ENCODE data around the gene GIMAP4.
"Not testable (repeated sequence)": the region's sequence is repeated elsewhere in the genome, so short reads cannot be mapped to it uniquely, and the experiment has no call there.

GIMAP4 gene

DNA sequence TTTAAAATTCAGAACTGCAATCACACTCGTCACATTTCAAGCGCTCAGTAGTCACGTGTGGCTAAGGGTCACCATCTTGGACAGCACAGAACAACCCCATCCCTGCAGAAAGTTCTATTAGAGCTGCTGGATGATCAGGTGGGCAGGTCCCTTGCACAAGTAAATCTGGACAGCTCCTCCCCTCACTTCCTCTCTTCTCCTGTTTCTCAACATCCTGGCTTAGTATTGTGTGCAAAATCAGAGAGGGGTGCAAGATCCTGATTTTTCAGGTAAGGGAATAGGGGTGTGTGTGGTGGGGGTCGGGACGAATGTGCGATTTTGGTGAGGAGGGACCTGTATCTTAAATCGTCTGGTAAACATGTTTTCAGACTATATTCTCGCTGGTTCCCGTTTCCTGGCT is at the start of gene GIMAP4:
Gene GIMAP4 (plus strand): TSS at position 222 of the 400 bp plus-strand sequence. CDS start 2,512 bp downstream, outside the sequence.
- DNase-seq (ENCODE audit: low read depth, low spot score): no peak

GRCh38 chr7:150519310-150519709 is 47.9 kb upstream of the GIMAP4 start:
- DNase-seq (ENCODE audit: low read depth, low spot score): no peak

DNA sequence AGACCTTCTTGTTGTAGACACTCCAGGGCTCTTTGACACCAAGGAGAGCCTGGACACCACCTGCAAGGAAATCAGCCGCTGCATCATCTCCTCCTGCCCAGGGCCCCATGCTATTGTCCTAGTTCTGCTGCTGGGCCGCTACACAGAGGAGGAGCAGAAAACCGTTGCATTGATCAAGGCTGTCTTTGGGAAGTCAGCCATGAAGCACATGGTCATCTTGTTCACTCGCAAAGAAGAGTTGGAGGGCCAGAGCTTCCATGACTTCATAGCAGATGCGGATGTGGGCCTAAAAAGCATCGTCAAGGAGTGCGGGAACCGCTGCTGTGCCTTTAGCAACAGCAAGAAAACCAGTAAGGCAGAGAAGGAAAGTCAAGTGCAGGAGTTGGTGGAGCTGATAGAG is 47.0 kb upstream of the GIMAP4 start:
- no peak for DNase-seq (ENCODE audit: low read depth, low spot score)

DNA sequence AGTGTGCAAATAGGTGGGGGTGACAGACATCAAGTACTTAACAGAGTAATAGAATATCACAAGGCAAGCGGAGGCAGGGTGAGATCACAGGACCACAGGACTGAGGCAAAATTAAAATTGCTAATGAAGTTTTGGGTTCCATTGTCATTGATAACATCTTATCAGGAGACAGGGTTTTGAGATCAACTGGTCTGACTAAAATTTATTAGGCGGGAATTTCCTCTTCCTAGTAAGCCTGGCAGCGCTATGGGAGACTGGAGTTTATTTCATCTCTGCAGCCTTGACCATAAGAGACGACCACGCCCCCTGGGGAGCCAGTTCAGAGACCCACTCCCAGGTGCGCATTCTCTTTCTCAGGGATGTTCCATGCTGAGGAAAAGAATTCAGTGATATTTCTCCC is 44.3 kb upstream of the GIMAP4 start:
- DNase-seq (ENCODE audit: low read depth, low spot score): not testable (repeated sequence)

DNA sequence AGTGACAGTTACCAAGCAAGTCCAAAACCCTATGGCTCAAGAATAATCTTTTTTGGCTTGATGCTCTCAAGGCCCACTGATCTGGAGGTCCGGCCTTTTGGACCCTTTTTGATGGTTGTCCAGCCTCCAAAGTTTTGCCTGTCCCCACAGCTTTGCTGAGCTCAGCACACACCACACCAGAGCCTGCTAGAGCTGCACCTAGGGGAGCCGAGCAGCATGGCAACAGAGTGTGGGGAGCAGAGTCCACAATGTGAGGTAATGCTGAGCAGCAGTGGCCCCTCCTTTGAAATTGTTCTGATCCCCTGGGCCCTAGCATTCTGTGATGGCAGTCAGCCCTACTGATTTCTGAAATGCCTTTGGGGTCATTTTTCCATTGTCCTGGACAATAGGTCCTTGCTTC is 43.2 kb upstream of the GIMAP4 start:
- no peak for DNase-seq (ENCODE audit: low read depth, low spot score)

DNA sequence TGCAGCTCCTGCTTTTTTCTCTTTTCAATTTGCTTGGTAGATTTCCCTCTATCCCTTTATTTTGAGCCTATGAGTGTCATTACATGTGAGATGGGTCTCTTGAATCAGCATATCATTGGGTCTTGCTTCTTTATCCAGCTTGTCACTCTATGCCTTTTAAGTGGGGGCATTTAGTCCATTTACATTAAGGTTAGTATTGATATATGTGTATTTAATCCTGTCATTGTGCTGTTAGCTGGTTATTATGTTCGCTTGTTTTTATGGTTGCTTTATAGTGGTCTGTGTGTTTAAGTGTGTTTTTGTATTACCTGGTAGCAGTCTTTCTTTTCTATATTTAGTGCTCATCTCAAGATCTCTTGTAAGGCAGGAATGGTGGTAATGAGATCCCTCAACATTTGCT is 35.5 kb upstream of the GIMAP4 start:
- DNase-seq (ENCODE audit: low read depth, low spot score): no peak

DNA sequence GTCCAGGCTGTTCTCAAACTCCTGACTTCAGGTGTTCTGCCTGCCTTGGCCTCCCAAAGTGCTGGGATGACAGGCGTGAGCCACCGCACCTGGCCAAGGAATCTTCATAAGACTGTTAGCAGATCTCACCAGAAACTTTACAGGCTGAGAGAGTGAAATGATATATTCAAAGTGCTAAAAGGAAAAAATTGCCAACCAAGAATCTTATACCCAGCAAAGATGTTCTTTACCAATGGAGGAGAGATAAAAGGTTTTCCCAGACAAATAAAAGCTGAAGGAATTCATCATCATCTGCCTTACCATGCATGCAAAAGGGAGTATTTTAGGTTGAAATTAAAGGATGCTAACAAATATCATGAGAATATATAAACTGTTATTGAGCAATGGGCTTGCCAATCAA is 28.9 kb upstream of the GIMAP4 start:
- DNase-seq (ENCODE audit: low read depth, low spot score): no peak

DNA sequence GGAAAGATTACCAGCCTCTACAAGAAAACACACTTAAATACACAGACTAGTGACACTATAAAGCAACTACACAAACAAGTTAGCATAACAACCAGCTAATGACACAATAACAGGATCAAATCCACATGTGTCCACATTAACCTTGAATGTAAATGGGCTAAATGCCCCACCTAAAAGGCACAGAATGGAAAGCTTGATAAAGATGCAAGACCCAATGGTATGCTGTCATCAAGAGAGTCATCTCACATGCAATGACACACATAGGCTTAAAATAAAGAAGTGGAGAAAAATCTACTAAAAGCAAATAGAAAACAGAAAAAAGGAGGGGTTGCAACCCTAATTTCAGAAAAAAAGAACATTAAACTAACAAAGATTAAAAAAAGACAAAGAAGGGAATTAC is 14.0 kb upstream of the GIMAP4 start:
- DNase-seq (ENCODE audit: low read depth, low spot score): no peak

DNA sequence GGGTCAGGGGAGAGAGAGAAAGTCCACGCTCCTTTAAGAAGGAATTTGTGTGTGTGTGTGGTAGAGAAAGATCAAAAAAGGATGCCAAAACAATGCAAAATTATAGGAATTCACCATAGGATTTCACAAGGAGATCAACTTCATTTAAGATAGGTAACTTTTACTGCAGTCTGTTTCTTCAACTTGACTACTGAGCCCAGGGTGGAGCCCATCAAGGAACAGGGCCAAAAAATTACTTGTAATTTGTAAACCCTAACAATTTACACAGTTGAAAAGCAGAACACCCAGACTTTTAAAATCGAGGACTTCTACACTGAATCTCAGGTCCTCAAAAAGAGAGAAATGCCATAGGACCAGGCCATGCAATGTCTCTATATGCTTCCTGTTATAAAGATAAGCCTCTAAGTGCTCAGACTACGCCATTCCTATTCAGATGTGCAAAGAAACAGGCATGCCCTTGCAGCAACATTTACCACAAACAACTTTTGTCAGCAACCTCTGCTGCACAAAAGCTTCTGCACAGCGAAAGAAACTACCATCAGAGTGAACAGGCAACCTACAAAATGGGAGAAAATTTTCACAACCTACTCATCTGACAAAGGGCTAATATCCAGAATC is 10.6 kb upstream of the GIMAP4 start:
- no peak for DNase-seq (ENCODE audit: low read depth, low spot score)

DNA sequence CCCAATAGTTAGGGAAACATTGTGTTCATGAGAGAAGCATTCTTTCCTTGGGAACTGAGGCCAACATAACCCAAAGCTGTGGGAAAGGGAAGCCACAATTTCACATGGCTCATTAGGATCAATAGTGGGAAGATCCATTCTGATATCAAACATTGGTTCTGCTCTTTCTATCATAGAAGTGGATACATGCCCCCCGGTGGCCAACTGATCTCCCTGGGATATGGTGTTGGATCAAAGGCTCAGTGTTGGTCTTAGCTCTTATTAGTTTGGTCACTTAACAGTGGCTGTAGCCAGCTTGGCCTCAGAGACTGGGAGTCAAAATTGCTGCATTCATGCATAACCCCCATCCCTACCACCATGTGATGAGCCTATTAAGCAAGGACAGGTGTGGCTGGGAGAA is 6.7 kb upstream of the GIMAP4 start:
- DNase-seq (ENCODE audit: low read depth, low spot score): no peak

DNA sequence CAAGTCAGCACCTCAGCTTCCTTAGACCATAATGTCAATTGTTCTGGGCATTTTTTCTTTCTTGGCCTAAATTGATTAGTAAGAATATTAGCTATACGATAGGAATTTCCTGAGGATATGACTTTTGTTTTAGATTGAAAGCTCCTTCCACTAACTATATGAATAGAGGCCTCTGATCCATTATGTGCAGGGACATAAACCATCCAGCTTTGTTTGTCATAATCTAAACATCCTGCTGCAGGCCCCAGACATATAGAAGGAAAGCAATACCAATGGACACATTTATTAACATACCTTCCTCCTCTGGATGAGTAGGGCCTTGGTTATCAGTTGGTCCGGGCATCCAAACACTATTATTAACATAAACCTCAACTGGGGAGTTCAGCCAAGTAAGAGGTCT is 4.3 kb upstream of the GIMAP4 start:
- DNase-seq (ENCODE audit: low read depth, low spot score): no peak

DNA sequence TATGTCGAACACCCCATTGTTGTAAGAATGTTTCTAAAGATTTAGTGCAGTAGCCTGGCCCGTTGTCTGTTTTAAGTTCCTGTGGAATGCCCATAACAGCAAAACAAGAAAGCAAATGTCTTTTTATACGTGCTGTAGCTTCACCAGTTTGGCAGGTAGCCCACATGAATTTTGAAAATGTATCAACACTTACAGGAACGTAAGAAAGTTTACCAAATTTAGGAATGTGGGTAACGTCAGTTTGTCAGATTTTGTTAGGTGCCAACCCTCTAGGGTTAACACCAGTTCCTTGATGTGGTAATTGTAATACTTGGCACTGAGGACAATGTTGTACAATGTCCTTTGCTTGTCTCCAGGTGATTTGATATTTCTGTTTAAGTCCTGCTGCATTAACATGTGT is 3.2 kb upstream of the GIMAP4 start:
- no peak for DNase-seq (ENCODE audit: low read depth, low spot score)

- DNase-seq (ENCODE audit: low read depth, low spot score): no peak
Observed at GRCh38 chr7:150564566-150564965, 2.6 kb upstream of the GIMAP4 start.

DNA sequence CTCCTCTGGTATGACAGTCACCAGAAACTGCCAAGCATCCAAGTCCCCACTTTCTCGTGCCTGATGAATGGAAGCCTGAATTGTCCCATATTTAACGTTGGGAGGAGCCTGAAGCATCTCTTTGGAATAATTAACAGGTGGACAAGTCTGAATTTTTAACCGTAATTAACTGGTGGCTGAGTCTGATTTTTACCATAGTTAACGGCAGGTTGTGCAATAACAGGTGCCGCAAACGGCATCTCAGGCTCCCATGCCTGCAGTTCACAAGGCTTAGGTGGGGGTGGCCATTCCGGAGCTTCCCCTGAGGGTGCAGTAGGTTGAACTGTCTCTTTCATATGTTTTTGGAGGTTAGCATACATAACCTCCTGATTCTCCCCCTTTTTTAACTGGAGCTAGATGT is 2.0 kb upstream of the GIMAP4 start:
- DNase-seq (ENCODE audit: low read depth, low spot score): no peak

- no peak for DNase-seq (ENCODE audit: low read depth, low spot score)
Observed at GRCh38 chr7:150566123-150566522, 1.1 kb upstream of the GIMAP4 start.

- DNase-seq (ENCODE audit: low read depth, low spot score): no peak
Observed at GRCh38 chr7:150566572-150566971, 618 bp upstream of the GIMAP4 start.

DNA sequence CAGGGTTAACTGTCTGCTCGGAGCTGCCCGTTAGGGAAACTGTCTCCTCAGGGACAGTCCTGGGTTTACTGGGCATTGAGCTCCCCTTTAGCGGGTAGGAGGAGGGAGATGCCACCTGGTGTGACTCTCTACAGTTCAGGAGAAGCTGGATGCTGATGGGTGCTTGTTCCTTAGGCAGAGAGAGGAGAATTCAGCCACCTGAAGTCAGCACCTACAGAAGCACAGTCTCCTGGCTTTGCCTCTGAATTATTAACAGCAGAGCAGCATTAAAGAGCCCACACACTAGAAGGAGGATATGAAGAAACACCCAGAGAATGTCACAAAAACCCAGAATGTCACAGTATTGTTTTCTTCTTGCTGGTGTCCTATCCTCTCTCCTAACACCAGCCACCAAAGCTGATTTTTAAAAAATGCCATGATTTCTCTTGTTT is 696 bp downstream of the GIMAP4 start:
- no peak for DNase-seq (ENCODE audit: low read depth, low spot score)

GRCh38 chr7:150568714-150569113 is 1.5 kb downstream of the GIMAP4 start:
- no peak for DNase-seq (ENCODE audit: low read depth, low spot score)

DNA sequence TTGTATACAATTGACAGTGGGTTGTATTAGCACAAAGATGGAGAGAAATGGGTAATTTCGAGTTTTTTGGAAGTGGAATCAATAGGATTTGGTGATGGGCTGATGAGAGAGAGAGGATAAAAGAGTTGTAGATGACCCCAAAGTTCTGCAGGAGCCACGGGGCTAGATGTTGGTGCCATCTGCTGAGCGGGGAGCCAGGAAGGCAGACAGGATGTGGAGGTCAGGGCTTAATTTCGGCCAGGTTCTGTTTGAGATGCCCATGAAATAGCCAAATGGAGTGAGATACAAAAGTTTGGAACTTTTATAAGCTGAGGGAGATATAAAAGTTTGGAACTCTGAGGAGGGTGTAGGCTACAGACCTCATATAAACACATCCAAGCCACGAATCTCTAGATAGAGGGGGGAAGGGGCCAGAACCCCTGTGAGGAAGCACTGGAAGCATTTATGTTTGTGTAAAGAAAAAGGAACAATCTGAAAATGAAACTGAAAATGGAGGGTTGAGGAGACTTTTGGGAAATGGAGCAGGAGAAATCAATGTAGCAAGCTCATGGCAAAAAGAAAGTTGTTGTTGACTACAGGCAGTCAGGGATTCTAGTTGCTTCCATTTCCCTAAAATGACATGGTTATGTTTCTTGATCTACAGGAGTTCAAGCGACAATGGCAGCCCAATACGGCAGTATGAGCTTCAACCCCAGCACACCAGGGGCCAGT is 2.2 kb downstream of the GIMAP4 start:
- no peak for DNase-seq (ENCODE audit: low read depth, low spot score)

GRCh38 chr7:150570556-150571465 is 3.6 kb downstream of the GIMAP4 start:
- DNase-seq (ENCODE audit: low read depth, low spot score): no peak

- no peak for DNase-seq (ENCODE audit: low read depth, low spot score)
Observed at GRCh38 chr7:150572496-150572895, 5.3 kb downstream of the GIMAP4 start.

DNA sequence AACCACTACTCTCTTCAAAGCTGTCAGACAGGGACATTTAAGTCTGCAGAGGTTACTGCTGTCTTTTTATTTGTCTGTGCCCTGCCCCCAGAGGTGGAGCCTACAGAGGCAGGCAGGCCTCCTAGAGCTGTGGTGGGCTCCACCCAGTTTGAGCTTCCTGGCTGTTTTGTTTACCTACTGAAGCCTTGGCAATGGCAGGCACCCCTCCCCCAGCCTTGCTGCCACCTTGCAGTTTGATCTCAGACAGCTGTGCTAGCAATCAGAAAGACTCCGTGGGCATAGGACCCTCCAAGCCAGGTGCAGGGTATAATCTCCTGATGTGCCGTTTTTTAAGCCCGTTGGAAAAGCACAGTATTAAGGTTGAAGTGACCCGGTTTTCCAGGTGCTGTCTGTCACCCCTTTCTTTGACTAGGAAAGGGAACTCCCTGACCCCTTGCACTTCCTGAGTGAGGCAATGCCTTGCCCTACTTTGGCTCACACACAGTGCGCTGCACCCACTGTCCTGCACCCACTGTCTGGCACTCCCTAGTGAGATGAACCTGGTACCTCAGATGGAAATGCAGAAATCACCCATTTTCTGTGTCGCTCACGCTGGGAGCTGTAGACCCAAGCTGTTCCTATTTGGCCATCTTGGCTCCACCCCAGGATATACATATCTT is 12.9 kb downstream of the GIMAP4 start:
- not testable (repeated sequence) for DNase-seq (ENCODE audit: low read depth, low spot score)
